Measurements from ENCODE around the gene SHROOM1. TPM values are rescaled to one million over a fixed set of nuclear protein-coding genes. Genes with fewer than 3 reads are reported as not detected.

Gene SHROOM1, protein sequence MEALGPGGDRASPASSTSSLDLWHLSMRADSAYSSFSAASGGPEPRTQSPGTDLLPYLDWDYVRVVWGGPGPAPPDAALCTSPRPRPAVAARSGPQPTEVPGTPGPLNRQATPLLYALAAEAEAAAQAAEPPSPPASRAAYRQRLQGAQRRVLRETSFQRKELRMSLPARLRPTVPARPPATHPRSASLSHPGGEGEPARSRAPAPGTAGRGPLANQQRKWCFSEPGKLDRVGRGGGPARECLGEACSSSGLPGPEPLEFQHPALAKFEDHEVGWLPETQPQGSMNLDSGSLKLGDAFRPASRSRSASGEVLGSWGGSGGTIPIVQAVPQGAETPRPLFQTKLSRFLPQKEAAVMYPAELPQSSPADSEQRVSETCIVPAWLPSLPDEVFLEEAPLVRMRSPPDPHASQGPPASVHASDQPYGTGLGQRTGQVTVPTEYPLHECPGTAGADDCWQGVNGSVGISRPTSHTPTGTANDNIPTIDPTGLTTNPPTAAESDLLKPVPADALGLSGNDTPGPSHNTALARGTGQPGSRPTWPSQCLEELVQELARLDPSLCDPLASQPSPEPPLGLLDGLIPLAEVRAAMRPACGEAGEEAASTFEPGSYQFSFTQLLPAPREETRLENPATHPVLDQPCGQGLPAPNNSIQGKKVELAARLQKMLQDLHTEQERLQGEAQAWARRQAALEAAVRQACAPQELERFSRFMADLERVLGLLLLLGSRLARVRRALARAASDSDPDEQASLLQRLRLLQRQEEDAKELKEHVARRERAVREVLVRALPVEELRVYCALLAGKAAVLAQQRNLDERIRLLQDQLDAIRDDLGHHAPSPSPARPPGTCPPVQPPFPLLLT
- total RNA-seq = 5.3 and 8.5 TPM in 2 replicates

DNA sequence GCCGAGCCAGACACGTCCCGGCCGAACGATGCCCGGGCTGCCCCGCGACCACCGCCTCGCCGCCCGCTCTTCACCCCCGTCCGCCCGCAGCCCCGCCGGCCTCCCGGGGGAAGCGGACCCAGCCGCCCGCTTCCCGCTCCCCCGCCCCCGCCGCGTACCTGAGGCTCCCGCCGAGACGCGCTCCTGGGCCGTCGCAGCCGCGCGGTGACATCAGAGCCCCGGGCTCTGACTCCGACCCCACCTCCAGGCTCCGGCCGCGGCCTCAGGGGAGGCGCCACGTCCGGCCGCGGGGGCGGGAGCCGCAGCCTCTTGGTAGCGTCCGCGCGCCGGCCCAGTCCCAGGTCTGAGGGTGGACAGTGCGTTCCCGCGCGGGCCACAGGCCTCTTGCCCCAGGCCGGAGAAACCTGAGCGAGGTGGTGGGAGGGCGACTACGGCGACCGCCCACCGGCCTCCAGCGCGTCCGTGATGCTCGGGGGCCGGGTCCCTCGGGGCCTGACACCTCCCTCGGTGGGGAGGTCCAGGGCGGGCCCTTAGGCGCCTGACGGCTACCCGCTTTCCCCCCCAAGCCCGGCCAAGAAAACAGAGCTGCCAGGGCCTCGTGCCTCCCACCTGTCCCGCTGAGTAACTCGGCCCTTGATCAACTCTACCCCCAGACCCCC lies at the start of gene SHROOM1:
SHROOM1 (minus strand) TSS at position 212 of the 659 bp plus-strand sequence. CDS start 4,507 bp downstream, outside the sequence.

DNA sequence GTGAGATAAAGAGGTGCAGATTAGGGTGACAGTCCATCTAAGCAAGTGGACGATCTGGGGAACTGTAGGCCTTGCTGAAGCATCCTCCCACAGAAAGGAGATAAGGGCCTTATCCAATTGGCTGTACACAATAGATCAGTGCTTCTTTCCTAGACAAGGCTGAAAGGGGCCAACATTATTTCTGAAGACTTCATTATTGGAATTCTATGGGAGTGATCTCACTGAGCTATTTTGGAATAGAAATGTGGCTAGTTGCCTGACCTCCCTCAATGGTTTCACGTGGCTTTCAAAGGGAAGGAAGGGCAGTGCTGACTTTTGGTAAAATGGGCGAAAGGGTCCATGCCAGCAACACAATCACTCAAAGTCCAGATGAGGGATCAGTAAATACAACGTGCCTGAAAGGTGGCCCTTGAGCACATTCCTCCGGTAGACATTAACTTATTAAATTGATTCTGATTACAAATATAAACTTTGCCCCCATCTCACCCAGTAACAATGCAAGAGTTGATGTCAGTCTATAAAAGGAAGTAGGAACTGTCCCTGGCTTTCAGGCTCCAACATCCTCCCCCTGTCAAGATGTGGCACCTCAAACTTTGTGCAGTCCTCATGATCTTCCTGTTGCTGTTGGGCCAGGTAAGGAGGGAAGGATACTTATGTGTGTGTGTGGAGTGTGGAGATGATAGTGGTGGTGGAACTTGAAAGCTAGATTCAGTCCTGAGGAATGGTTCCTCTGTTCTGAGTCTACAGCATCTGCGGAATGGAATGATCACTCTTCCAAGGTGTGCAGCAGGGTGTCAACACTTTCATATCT lies 42.9 kb upstream of the SHROOM1 start, which contains the start of gene LEAP2:
LEAP2 (plus strand) TSS at position 550 of the 811 bp plus-strand sequence; CDS start at position 577, 27 bp downstream.

DNA sequence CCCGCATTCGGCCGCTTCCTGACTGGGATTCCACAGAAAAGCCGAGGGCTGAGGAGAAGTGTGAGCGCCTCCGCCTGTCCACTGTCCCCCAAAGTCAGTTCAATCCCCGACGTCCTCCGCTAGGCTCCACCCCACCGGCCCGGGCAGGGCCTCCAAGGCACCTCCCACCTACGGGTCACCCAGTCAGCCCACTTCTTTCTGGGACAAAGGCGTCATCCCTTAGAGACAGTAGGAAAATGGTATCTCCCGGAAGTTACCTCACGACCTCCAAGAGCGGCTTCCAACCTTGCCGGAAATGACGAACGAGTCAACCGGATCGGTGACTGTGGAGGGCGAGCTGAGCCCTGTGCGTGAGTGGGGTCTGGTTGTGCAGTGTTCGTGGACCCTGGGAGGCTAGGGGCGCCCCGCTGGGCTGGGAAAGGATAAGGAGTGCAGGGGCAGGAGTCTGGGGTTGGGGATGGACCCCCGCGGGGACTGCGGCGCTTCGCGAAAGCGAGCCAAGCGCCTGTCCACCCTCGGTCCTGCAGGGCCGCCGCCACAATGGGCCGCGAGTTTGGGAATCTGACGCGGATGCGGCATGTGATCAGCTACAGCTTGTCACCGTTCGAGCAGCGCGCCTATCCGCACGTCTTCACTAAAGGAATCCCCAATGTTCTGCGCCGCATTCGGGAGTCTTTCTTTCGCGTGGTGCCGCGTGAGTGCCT lies 36.0 kb upstream of the SHROOM1 start, which contains the start of the genes GDF9 and UQCRQ:
GDF9 (minus strand) TSS at position 128 of the 704 bp plus-strand sequence. CDS start 1,936 bp downstream, outside the sequence.
UQCRQ (plus strand) TSS at position 301 of the 704 bp plus-strand sequence; CDS start at position 541, 240 bp downstream.

DNA sequence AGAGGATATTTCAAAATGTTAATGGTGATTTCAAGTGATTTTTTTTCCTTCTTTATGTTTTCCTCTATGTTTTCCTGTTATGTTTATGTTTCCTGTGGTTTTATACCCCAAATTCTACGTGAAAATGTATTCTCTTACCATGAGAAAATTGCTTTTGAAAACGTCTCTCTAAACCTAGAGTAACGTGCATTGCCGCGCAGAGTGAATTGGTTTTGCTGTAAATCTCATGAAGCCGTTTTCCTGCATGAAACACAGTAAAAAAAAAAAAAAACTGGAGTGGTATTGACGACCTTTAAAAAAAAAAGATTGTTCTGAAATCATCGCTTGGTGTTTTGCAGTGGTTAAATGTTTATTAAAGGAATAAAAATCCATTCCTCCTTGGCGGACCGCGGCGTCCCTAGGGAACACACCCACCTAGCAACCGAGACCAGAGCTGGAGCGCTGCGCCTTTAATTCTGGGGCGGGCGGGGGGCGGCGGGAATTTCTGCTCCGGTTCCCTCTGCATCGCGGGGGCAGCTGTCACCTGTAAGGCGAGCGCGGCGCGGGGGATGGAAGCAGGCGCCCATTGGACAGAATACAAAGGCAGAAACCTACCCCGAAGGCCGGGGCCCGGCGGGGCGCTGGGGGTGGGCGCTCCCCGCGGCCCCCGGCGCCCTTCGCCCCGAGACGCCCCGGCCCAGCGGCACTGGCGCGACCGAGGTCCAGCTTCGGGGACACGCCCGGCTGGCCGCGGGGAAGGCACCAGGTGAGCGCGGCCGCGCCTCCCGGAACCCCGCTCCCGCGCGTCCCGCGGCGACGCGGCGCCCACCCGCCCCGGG lies 17.5 kb downstream of the SHROOM1 start, which contains the start of gene SOWAHA:
SOWAHA (plus strand) TSS at position 522 of the 818 bp plus-strand sequence. CDS start 320 bp downstream, outside the sequence.

DNA sequence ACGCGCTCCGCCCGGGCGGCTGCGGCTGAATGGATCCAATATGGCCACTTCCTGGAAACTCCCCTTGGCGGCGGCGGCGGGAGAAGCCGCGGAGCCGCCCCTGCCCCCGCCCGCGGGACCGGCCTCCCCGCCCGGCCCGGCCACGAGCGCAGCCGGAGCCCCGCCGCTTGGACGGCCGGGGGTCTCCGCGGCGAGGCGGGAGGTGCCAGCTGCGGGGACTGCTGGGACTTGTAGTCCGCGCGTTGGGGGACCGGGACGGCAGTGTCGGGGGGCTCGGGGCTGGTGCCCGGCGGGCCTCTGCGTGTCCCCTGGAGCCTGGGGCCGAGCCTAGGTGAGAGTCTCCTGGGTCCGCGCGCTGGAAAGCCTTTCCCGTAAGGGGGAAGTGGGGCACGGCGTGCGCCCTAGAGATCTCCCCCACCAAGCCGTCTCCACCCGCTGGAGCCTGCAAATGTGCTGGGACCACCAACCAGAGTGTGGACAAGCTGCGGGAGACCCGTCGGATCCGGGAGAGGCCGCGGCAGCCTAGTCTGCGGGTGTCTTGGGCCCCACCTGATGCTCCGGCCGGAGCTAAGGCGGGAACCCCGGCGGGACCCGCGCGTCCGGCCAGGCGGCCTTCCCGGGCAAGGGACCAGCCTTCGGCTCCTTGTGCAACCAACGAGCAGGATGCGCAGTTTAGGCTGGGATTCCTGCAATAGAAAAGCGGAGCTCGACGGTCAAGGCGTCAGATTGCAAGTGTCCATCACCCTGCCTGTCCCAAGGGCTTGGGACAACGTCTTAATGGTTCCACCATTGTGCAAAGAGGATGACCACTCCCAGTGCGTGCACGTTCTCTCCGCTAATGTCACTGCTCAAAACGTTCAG lies 53.0 kb downstream of the SHROOM1 start, which contains the start of gene SEPTIN8:
SEPTIN8 (minus strand) TSS at position 31 of the 861 bp plus-strand sequence. CDS start 102 bp downstream, outside the sequence.

Small RNA genes lying within 50 kb of the gene (small RNA-seq; reads per million reads assigned to genes)
- not detected for gene RNA5SP192

Other genes with a start within 250 kb of the SHROOM1 start
- gene IL13, start 172.5 kb downstream of the SHROOM1 start, total RNA-seq = not detected in 2 replicates
- gene IL4, start 156.7 kb downstream of the SHROOM1 start, total RNA-seq = not detected in 2 replicates
- 12.9 and 15.8 TPM in 2 replicates for gene KIF3A, start 93.1 kb downstream of the SHROOM1 start, total RNA-seq
- gene CCNI2, start 83.2 kb downstream of the SHROOM1 start, total RNA-seq = 0.22 TPM in 1 of 2 replicates, not detected in the other
- 48.0 and 58.6 TPM in 2 replicates for gene SEPTIN8, start 53.4 kb downstream of the SHROOM1 start, total RNA-seq
- not detected in 2 replicates for gene SOWAHA, start 17.3 kb downstream of the SHROOM1 start, total RNA-seq
- under 0.01 and 0.14 TPM in 2 replicates for gene GDF9, start 35.8 kb upstream of the SHROOM1 start, total RNA-seq
- gene UQCRQ, start 36.0 kb upstream of the SHROOM1 start, total RNA-seq = 67.9 and 92.2 TPM in 2 replicates
- gene LEAP2, start 43.0 kb upstream of the SHROOM1 start, total RNA-seq = 0.50 and 0.53 TPM in 2 replicates
- 97.6 and 99.3 TPM in 2 replicates for gene AFF4, start 133.0 kb upstream of the SHROOM1 start, total RNA-seq
- 18.0 and 26.1 TPM in 2 replicates for gene ZCCHC10, start 195.9 kb upstream of the SHROOM1 start, total RNA-seq
- 191 and 222 TPM in 2 replicates for gene HSPA4, start 221.4 kb upstream of the SHROOM1 start, total RNA-seq